OCI-M1 (cell line): ENCODE results near the gene CDC37.
A peak's percentile ranks its signal among the peaks of the same experiment; 100 is the strongest.

ENCODE experiments used
- DNase-seq: peaks from one replicate; lab custom pipeline; 2025; lab: John Stamatoyannopoulos, UW

CDC37 gene

GRCh38 chr19:10403137-10404021 is at the start of gene CDC37:
Gene CDC37, minus strand, starts transcription at chr19:10403542. Its CDS starts 63 bp downstream, at chr19:10403479.
- DNase-seq: peak; percentile 100

- peak; percentile 53 for DNase-seq
Observed at GRCh38 chr19:10450853-10451609, 47.7 kb upstream of the CDC37 start.

- DNase-seq: no peak
Observed at GRCh38 chr19:10450191-10450852, 47.0 kb upstream of the CDC37 start.

- DNase-seq: no peak
Observed at GRCh38 chr19:10449037-10449436, 45.7 kb upstream of the CDC37 start.

GRCh38 chr19:10442698-10443097 is 39.4 kb upstream of the CDC37 start:
- DNase-seq: no peak

GRCh38 chr19:10439588-10439987 is 36.2 kb upstream of the CDC37 start:
- DNase-seq: no peak

- DNase-seq: no peak
Observed at GRCh38 chr19:10433131-10433536, 29.8 kb upstream of the CDC37 start.

- DNase-seq: peak; percentile 59
Observed at GRCh38 chr19:10432736-10433130, 29.4 kb upstream of the CDC37 start.

GRCh38 chr19:10431943-10432735 is 28.8 kb upstream of the CDC37 start:
- peak; percentile 76 for DNase-seq

GRCh38 chr19:10431254-10431942 is 28.1 kb upstream of the CDC37 start:
- peak; percentile 88 for DNase-seq

- DNase-seq: peak; percentile 90
Observed at GRCh38 chr19:10430505-10431253, 27.3 kb upstream of the CDC37 start.

- DNase-seq: no peak
Observed at GRCh38 chr19:10428996-10429381, 25.6 kb upstream of the CDC37 start.

- no peak for DNase-seq
Observed at GRCh38 chr19:10427169-10427568, 23.8 kb upstream of the CDC37 start.

GRCh38 chr19:10424011-10424637 is 20.8 kb upstream of the CDC37 start:
- DNase-seq: peak; percentile 99

GRCh38 chr19:10422846-10423245 is 19.5 kb upstream of the CDC37 start:
- DNase-seq: no peak

GRCh38 chr19:10422046-10422461 is 18.7 kb upstream of the CDC37 start:
- peak; percentile 70 for DNase-seq

- DNase-seq: peak; percentile 71
Observed at GRCh38 chr19:10421240-10422045, 18.1 kb upstream of the CDC37 start.

- DNase-seq: peak; percentile 95
Observed at GRCh38 chr19:10420444-10421239, 17.3 kb upstream of the CDC37 start, which contains the start of gene PDE4A. Gene PDE4A, plus strand, starts transcription at chr19:10420538. Its CDS starts 227 bp downstream, at chr19:10420765.
